Parathyroid adenoma (tissue), 2 donors: ENCODE results near the gene SLC16A6.

ENCODE experiments used
- H2AFZ ChIP-seq: fragments of 300-600 bp; sonication (generic); one replicate; pipeline ENCODE4 v1.7.0; 2017; ENCODE audit warnings: antibody characterized with exemption, mild to moderate bottlenecking
- H3K27ac ChIP-seq: fragments of 300-600 bp; sonication (generic); one replicate; pipeline ENCODE4 v1.7.0; 2017
- H3K27me3 ChIP-seq: fragments of 300-600 bp; sonication (generic); one replicate; pipeline ENCODE4 v1.7.0; 2017; ENCODE audit warnings: low read length; ENCODE audit not compliant: control insufficient read depth, insufficient read depth
- H3K36me3 ChIP-seq: fragments of 300-600 bp; sonication (generic); one replicate; pipeline ENCODE4 v1.7.0; 2017; ENCODE audit warnings: low read length; ENCODE audit not compliant: control insufficient read depth, insufficient read depth
- H3K4me1 ChIP-seq: fragments of 300-600 bp; sonication (generic); one replicate; pipeline ENCODE4 v1.7.0; 2017; ENCODE audit warnings: control low read depth
- H3K4me2 ChIP-seq: fragments of 300-600 bp; sonication (generic); one replicate; pipeline ENCODE4 v1.7.0; 2017; ENCODE audit warnings: low read length
- H3K4me3 ChIP-seq: fragments of 300-600 bp; sonication (generic); one replicate; pipeline ENCODE4 v1.7.0; 2017; ENCODE audit warnings: low read depth, low read length
- H3K79me2 ChIP-seq: fragments of 300-600 bp; sonication (generic); one replicate; pipeline ENCODE4 v1.7.0; 2017; ENCODE audit warnings: control low read depth
- H3K9ac ChIP-seq: fragments of 300-600 bp; sonication (generic); one replicate; pipeline ENCODE4 v1.7.0; 2017; ENCODE audit warnings: mild to moderate bottlenecking
- H3K9me3 ChIP-seq: fragments of 300-600 bp; sonication (generic); one replicate; pipeline ENCODE4 v1.7.0; 2017; ENCODE audit warnings: low read length; ENCODE audit not compliant: control insufficient read depth
- TF ChIP-seq, protein P1 (sequence below): fragments of 300-600 bp; sonication (generic); IDR thresholded peaks from one replicate; pipeline ENCODE4 v1.7.0; 2017; ENCODE audit warnings: antibody characterized with exemption, mild to moderate bottlenecking
- donor health status: primary hyperparathyroidism.

The SLC16A6 gene

DNA sequence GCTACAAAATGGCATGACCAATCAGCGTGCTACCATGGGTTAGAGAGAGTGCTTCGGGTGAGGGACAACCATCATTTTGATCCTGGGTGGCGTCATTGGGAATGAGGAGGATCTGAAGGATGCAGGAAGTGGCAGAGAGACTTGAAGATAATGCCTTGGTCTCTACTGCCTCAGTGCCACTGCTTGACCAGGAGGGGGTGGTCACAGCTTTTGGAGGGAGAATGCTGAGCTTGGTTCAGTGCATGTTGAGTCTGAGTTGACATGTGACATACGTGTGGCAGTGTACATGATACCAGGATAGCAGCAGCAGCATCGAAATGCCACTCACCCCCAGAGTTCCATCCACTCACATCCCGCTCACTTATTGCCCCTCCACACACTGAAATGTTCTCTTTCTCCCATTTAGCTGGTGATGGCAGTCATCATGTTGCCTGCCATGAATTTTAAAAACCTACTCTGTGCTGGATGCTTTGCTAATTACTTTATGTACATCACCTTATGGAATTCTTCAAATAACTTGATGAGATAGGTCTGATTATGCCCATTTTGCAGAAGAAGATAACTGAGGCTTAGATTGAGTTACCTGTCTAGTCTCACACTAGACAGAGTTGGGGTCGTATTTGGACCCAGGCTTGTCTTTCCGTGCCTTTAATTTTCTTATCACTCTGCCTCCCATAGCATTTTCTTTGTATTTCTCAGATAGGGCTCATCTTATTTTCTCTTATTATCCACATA lies 37.1 kb upstream of the SLC16A6 start:
- H3K79me2 ChIP-seq: no peaks in the 10 kb centered on the region
- H3K27me3 ChIP-seq: no peaks in the 10 kb centered on the region
- no peaks in the 10 kb centered on the region for H3K36me3 ChIP-seq
- H2AFZ ChIP-seq: no peak overlapping the region
- H3K4me3 ChIP-seq: no peak overlapping the region
- H3K9me3 ChIP-seq: no peaks in the 10 kb centered on the region
- H3K27ac ChIP-seq: no peak overlapping the region
- no peak overlapping the region for H3K4me2 ChIP-seq
- H3K4me1 ChIP-seq: no peaks in the 10 kb centered on the region
- TF ChIP-seq, protein P1, sequence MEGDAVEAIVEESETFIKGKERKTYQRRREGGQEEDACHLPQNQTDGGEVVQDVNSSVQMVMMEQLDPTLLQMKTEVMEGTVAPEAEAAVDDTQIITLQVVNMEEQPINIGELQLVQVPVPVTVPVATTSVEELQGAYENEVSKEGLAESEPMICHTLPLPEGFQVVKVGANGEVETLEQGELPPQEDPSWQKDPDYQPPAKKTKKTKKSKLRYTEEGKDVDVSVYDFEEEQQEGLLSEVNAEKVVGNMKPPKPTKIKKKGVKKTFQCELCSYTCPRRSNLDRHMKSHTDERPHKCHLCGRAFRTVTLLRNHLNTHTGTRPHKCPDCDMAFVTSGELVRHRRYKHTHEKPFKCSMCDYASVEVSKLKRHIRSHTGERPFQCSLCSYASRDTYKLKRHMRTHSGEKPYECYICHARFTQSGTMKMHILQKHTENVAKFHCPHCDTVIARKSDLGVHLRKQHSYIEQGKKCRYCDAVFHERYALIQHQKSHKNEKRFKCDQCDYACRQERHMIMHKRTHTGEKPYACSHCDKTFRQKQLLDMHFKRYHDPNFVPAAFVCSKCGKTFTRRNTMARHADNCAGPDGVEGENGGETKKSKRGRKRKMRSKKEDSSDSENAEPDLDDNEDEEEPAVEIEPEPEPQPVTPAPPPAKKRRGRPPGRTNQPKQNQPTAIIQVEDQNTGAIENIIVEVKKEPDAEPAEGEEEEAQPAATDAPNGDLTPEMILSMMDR: no peak
- no peak overlapping the region for H3K9ac ChIP-seq

DNA sequence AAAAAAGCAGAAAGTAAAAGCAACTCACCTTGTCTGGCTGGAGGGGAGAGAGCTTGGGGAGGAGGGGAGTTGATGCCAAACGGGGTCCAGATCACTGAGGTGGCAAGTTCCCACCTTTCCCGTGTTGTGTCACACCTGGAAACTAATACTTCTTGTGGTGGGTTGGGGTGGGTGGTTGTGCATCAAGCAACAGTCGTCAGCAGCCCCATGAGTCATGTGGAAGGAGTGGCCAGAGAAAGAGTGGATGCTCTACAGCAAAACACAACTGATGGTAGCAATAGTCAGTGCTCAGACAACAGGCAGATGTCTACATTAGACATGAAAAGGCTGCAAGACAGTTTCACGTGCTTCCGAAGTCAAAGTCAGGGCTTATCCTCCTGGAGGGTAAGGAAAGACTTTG lies 35.8 kb upstream of the SLC16A6 start:
- Histone ChIP-seq H3K4me2 (no peak overlapping the region), H3K9ac (no peak overlapping the region), H3K27me3 (no peaks in the 10 kb centered on the region), H3K79me2 (no peaks in the 10 kb centered on the region), H3K9me3 (no peaks in the 10 kb centered on the region), H3K36me3 (no peaks in the 10 kb centered on the region), H3K27ac (no peak overlapping the region), H2AFZ (no peak overlapping the region), H3K4me1 (no peaks in the 10 kb centered on the region), H3K4me3 (no peak overlapping the region)
- TF ChIP-seq, protein P1: no peak

DNA sequence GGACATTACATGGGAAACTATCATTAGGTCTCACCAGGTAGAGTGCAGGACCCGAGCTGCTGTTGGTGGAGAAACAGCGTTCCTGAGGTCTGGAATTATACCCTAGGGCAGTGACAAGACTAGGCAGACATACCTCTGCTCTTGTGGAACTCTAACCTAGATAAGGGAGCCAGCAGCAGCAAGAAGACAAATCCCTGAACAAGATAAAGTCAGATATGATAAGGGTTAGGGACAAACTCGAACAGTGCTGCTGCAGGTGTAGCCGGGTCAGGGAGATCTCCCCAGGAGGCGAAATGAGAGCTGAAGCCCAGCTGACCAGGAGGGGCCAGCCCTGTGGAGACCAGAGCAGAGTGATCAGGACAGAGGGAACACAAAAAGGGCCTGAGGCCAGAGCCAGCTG lies 35.0 kb upstream of the SLC16A6 start:
- Histone ChIP-seq H3K9ac (no peak overlapping the region), H3K36me3 (no peaks in the 10 kb centered on the region), H3K4me3 (no peak overlapping the region), H3K27ac (no peak overlapping the region), H3K79me2 (no peaks in the 10 kb centered on the region), H3K9me3 (no peaks in the 10 kb centered on the region), H3K27me3 (no peaks in the 10 kb centered on the region), H3K4me2 (no peak overlapping the region), H3K4me1 (no peaks in the 10 kb centered on the region), H2AFZ (no peak overlapping the region)
- TF ChIP-seq, protein P1: no peak

DNA sequence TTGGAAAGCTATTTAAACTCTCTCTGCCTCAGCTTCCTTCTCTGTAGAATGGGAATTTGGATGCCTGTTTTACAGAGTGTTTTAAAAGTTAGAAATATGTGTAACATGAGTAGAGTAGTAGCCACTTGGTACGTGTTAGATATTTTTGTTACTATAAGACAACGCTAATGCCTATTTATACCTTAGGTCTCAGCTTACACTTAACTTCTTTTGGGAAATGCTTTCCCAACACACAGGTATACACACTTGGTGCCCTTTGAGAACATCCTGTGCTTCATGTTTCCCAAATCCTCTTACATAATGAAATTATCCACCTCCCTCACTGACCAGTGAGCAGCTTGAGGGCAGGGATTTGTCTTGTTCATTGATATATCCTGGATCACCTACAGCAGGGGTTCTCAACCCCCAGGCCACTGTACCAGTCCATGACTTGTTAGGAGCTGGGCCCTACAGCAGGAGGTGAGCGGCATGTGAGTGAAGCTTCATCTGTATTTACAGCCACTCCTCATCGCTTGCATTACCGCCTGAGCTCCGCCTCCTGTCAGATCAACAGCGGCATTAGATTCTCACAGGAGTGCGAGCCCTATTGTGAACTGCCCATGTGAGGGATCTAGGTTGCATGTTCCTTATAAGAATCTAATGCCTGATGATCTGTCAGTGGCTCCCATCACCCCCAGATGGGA lies 33.9 kb upstream of the SLC16A6 start:
- Histone ChIP-seq H3K79me2 (no peaks in the 10 kb centered on the region), H3K27me3 (no peaks in the 10 kb centered on the region), H3K4me3 (no peak overlapping the region), H2AFZ (no peak overlapping the region), H3K27ac (no peak overlapping the region), H3K36me3 (no peaks in the 10 kb centered on the region), H3K4me1 (no peaks in the 10 kb centered on the region), H3K4me2 (no peak overlapping the region), H3K9me3 (no peaks in the 10 kb centered on the region), H3K9ac (no peak overlapping the region)
- TF ChIP-seq, protein P1: no peak

DNA sequence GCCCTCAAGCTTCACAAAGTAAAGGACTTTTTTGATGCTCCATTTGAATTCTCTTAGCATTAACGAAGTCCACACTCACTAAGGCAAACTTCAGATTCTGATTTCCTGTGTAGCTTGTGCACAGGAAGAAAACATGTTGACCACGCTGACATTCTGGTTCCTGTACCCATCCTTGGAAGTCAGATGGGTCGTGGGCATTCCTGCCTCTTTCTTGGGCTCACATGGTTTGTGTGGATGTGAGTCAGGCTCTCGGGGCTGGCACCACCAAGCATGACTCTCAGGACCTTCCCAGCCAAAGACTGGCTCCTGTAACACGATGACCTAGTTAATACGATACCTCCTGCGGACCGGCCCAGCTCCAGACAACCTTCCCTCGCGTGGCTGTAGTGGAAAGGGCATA lies 33.2 kb upstream of the SLC16A6 start:
- Histone ChIP-seq H3K4me1 (no peaks in the 10 kb centered on the region), H3K27me3 (no peaks in the 10 kb centered on the region), H2AFZ (no peak overlapping the region), H3K27ac (no peak overlapping the region), H3K79me2 (no peaks in the 10 kb centered on the region), H3K9ac (no peak overlapping the region), H3K9me3 (no peaks in the 10 kb centered on the region), H3K4me3 (no peak overlapping the region), H3K36me3 (no peaks in the 10 kb centered on the region), H3K4me2 (no peak overlapping the region)
- TF ChIP-seq, protein P1: no peak
